HEK293 (cell line): ENCODE measurements around the gene BST1.

Experiments
- KLF10 ChIP-seq: fragments of 450-650 bp; IDR thresholded peaks from 2 replicates; pipeline ENCODE4 v1.5.1; 2018; ENCODE audit warnings: missing biosample characterization, mild to moderate bottlenecking, missing genetic modification characterization
- SALL2 ChIP-seq: fragments of 450-650 bp; formaldehyde crosslinking; IDR thresholded peaks from 2 replicates; pipeline ENCODE4 v1.5.0; 2017; ENCODE audit warnings: missing biosample characterization, mild to moderate bottlenecking, missing genetic modification characterization, borderline replicate concordance
- ZBTB1 ChIP-seq: fragments of 450-650 bp; formaldehyde crosslinking; IDR thresholded peaks from 2 replicates; pipeline ENCODE4 v1.5.1; 2016; ENCODE audit warnings: missing biosample characterization, missing genetic modification characterization
- ZNF416 ChIP-seq: fragments of 450-650 bp; formaldehyde crosslinking; IDR thresholded peaks from 2 replicates; pipeline ENCODE4 v1.5.1; 2016; ENCODE audit warnings: missing biosample characterization, missing genetic modification characterization
- ZSCAN30 ChIP-seq: fragments of 450-650 bp; IDR thresholded peaks from 2 replicates; pipeline ENCODE4 v1.5.1; 2018; ENCODE audit warnings: missing biosample characterization, mild to moderate bottlenecking, missing genetic modification characterization, moderate library complexity
- TF ChIP-seq, protein P1 (sequence below): sonication (generic); formaldehyde crosslinking; IDR thresholded peaks from 2 replicates; pipeline ENCODE4 v1.8.1; 2022; ENCODE audit warnings: mild to moderate bottlenecking, moderate library complexity, missing genetic modification reagents
- TF ChIP-seq, protein P2 (sequence below): fragments of 450-650 bp; formaldehyde crosslinking; IDR thresholded peaks from 2 replicates; pipeline ENCODE4 v1.5.1; 2016; ENCODE audit warnings: missing biosample characterization, missing genetic modification characterization
- TF ChIP-seq, protein P3 (sequence below): fragments of 450-650 bp; IDR thresholded peaks from 2 replicates; pipeline ENCODE4 v1.5.1; 2018; ENCODE audit warnings: missing biosample characterization, missing genetic modification characterization
- TF ChIP-seq, protein P4 (sequence below): fragments of 450-650 bp; formaldehyde crosslinking; IDR thresholded peaks from 2 replicates; pipeline ENCODE4 v1.5.1; 2016; ENCODE audit warnings: missing biosample characterization, missing genetic modification characterization

DNA sequence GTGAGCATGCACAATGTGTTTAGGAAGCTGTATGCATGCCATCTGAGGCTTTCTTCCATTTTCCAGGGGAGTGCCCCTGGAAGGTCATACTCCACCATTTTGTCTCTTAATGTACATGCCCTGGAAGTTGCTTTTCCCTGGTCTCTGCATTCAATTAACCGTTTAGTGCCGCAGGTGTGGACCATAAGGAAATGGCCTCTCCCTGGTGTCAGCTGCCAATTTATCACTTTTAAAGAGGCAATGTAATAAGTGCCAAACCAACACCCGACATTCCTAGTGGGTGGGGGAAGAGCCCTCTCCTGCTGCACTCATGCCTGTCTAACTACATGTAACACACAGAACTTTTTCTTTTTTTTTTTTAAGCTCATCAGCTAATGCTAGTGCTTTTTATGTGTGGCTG is 7.1 kb upstream of the BST1 start:
- TF ChIP-seq, protein P1, sequence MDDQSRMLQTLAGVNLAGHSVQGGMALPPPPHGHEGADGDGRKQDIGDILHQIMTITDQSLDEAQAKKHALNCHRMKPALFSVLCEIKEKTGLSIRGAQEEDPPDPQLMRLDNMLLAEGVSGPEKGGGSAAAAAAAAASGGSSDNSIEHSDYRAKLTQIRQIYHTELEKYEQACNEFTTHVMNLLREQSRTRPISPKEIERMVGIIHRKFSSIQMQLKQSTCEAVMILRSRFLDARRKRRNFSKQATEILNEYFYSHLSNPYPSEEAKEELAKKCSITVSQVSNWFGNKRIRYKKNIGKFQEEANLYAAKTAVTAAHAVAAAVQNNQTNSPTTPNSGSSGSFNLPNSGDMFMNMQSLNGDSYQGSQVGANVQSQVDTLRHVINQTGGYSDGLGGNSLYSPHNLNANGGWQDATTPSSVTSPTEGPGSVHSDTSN (CRISPR knock-in tag): no peak
- TF ChIP-seq, protein P2, sequence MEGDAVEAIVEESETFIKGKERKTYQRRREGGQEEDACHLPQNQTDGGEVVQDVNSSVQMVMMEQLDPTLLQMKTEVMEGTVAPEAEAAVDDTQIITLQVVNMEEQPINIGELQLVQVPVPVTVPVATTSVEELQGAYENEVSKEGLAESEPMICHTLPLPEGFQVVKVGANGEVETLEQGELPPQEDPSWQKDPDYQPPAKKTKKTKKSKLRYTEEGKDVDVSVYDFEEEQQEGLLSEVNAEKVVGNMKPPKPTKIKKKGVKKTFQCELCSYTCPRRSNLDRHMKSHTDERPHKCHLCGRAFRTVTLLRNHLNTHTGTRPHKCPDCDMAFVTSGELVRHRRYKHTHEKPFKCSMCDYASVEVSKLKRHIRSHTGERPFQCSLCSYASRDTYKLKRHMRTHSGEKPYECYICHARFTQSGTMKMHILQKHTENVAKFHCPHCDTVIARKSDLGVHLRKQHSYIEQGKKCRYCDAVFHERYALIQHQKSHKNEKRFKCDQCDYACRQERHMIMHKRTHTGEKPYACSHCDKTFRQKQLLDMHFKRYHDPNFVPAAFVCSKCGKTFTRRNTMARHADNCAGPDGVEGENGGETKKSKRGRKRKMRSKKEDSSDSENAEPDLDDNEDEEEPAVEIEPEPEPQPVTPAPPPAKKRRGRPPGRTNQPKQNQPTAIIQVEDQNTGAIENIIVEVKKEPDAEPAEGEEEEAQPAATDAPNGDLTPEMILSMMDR: no peak
- TF ChIP-seq, protein P3, sequence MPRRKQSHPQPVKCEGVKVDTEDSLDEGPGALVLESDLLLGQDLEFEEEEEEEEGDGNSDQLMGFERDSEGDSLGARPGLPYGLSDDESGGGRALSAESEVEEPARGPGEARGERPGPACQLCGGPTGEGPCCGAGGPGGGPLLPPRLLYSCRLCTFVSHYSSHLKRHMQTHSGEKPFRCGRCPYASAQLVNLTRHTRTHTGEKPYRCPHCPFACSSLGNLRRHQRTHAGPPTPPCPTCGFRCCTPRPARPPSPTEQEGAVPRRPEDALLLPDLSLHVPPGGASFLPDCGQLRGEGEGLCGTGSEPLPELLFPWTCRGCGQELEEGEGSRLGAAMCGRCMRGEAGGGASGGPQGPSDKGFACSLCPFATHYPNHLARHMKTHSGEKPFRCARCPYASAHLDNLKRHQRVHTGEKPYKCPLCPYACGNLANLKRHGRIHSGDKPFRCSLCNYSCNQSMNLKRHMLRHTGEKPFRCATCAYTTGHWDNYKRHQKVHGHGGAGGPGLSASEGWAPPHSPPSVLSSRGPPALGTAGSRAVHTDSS (tag by site-specific recombination): no peak
- TF ChIP-seq SALL2 (tag by site-specific recombination) (no peak), KLF10 (tag by site-specific recombination) (no peak), ZNF416 (tag by site-specific recombination) (no peak), ZBTB1 (tag by site-specific recombination) (no peak), ZSCAN30 (tag by site-specific recombination) (no peak)
- TF ChIP-seq, protein P4, sequence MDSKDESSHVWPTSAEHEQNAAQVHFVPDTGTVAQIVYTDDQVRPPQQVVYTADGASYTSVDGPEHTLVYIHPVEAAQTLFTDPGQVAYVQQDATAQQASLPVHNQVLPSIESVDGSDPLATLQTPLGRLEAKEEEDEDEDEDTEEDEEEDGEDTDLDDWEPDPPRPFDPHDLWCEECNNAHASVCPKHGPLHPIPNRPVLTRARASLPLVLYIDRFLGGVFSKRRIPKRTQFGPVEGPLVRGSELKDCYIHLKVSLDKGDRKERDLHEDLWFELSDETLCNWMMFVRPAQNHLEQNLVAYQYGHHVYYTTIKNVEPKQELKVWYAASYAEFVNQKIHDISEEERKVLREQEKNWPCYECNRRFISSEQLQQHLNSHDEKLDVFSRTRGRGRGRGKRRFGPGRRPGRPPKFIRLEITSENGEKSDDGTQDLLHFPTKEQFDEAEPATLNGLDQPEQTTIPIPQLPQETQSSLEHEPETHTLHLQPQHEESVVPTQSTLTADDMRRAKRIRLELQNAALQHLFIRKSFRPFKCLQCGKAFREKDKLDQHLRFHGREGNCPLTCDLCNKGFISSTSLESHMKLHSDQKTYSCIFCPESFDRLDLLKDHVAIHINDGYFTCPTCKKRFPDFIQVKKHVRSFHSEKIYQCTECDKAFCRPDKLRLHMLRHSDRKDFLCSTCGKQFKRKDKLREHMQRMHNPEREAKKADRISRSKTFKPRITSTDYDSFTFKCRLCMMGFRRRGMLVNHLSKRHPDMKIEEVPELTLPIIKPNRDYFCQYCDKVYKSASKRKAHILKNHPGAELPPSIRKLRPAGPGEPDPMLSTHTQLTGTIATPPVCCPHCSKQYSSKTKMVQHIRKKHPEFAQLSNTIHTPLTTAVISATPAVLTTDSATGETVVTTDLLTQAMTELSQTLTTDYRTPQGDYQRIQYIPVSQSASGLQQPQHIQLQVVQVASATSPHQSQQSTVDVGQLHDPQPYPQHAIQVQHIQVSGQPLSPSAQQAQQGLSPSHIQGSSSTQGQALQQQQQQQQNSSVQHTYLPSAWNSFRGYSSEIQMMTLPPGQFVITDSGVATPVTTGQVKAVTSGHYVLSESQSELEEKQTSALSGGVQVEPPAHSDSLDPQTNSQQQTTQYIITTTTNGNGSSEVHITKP: no peak
